Nephron progenitor cell (in vitro differentiated cells): ENCODE results near the gene FAM241B.
A peak's percentile ranks its signal among the peaks of the same experiment; 100 is the strongest.

Experiments used
- DNase-seq: peaks from one replicate; pipeline ENCODE4 v3.0.0; 2021
- H3K27ac Mint-ChIP-seq: 2 replicates; pipeline ENCODE4 v1.8.0; 2021; ENCODE audit warnings: mild to moderate bottlenecking, moderate library complexity, mixed read lengths
- H3K27me3 Mint-ChIP-seq: 2 replicates; pipeline ENCODE4 v1.8.0; 2021; ENCODE audit warnings: mild to moderate bottlenecking, low read depth, mixed read lengths; ENCODE audit not compliant: poor library complexity
- H3K36me3 Mint-ChIP-seq: 2 replicates; pipeline ENCODE4 v1.8.0; 2021; ENCODE audit warnings: low read depth, mixed read lengths
- H3K4me1 Mint-ChIP-seq: 2 replicates; pipeline ENCODE4 v1.8.0; 2021; ENCODE audit warnings: mixed read lengths
- H3K4me3 Mint-ChIP-seq: 2 replicates; pipeline ENCODE4 v1.8.0; 2021; ENCODE audit warnings: mild to moderate bottlenecking, moderate library complexity, mixed read lengths
- H3K9me3 Mint-ChIP-seq: 2 replicates; pipeline ENCODE4 v1.8.0; 2021; ENCODE audit warnings: mild to moderate bottlenecking, moderate library complexity, mixed read lengths
- CTCF ChIP-seq: fragments of 200-600 bp; sonication (generic); IDR thresholded peaks from 2 replicates; pipeline ENCODE4 v1.5.0; 2021; ENCODE audit warnings: antibody characterized with exemption

The FAM241B gene

DNA sequence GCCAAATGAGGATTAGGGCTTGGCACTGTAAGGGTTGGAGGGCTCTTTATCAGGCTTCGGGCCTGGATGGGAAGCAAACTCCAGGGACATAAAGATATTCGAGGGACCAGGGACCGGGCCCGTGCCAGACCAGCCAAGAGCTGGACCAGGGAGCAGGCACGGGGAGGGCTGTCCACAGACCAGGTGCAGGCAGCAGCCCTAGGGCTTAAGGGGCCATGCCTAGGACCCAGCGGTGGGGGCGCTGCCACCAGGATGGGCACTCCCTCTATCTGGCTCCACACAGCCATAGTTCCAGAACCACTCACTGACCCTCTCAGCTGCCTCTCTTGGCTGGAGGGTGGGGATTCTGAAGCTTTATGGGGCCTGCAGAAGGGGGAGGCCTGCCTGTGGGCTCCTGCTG, 32.9 kb downstream of the FAM241B start:
- no peak for TF ChIP-seq CTCF
- H3K36me3 Mint-ChIP-seq, result no peaks in the 10 kb centered on the region

DNA sequence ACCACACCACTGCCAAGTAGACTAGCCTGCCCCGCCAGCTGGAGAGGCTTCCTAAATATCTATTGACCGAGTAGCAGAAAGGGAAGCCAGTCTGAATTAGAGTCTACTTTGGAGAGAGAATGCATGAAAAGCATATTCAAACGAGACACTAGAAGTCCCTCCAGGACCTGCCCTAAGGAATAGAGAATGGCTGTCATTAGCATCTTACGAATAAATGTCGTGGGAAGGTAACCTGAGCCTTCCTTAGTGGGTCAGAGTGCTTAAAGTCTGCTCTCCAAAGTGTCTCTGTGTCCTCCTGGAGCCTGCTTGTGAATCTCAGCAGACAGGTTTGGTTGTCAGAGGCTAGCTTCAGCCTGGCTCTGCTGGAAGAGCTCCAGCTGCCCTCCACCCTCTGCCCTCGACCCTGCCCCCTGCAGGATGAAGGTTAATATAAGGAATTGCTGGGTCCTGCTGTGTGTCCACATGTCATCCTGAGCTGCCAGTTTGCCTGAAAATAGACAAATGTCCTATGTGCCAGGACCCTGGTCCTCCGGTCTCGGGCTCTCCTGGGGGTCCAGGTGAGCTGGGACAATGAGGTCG, 33.4 kb downstream of the FAM241B start:
- no peaks in the 10 kb centered on the region for H3K36me3 Mint-ChIP-seq
- no peaks in the 10 kb centered on the region for H3K9me3 Mint-ChIP-seq

More for the DNA sequence above, 32.9 kb downstream of the FAM241B start:
- no peak overlapping the region for H3K4me3 Mint-ChIP-seq
- H3K27ac Mint-ChIP-seq, result no peak overlapping the region
- H3K9me3 Mint-ChIP-seq, result no peaks in the 10 kb centered on the region
- H3K4me1 Mint-ChIP-seq, result peaks cover 81% of the 10 kb centered on the region
- H3K27me3 Mint-ChIP-seq, result peaks cover 12% of the 10 kb centered on the region
- no peak for DNase-seq

DNA sequence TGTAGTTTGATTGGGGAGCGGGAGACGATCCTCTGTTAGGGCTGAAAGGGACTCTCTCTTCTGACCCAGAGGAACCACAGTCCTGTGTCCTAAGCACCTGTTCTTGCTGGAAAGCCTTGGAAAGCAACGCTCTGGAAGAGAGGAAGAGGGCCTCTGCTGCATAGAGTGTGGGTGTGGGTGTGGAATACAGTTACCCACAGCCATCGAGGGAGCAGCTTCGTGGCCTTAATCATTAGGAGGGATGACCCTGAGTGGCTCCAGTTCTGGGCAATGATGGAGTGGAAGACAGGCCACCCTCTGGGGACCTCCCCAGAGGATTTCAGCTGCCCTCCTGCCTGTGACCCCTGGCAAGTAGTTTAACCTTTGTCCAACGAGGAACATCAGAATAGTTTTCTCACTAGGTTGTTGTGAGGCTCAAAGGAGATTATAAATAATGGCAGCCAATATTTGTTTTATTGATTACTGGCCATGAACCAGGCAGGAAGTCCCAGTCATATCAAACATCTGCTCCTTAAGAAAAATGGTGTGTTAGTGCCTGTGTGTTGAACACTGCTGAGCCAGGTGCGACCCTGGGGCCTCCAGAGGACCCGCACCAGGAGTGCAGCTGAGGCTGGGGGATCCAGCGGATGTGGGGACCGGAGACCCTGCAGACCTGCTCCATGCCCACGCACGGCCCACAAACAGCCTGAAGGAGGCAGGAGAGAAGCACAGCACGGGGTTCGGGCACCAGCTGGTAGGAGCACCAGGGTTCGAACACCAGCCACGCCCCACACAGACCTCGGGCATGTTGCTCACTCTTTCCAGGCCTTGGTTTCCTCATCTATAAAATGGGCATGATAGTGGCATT, 35.6 kb downstream of the FAM241B start:
- no peak for DNase-seq
- Mint-ChIP-seq H3K4me3 (no peak overlapping the region), H3K27me3 (peaks cover 25% of the 10 kb centered on the region), H3K4me1 (peaks cover 61% of the 10 kb centered on the region), H3K27ac (no peak overlapping the region), H3K36me3 (no peaks in the 10 kb centered on the region), H3K9me3 (no peaks in the 10 kb centered on the region)
- TF ChIP-seq CTCF, result no peak

More for the DNA sequence above, 33.4 kb downstream of the FAM241B start:
- H3K27ac Mint-ChIP-seq, result no peak overlapping the region
- peaks cover 17% of the 10 kb centered on the region for H3K27me3 Mint-ChIP-seq
- H3K4me1 Mint-ChIP-seq, result peaks cover 75% of the 10 kb centered on the region
- peak; percentile 15 for TF ChIP-seq CTCF
- DNase-seq, result no peak
- no peak overlapping the region for H3K4me3 Mint-ChIP-seq

DNA sequence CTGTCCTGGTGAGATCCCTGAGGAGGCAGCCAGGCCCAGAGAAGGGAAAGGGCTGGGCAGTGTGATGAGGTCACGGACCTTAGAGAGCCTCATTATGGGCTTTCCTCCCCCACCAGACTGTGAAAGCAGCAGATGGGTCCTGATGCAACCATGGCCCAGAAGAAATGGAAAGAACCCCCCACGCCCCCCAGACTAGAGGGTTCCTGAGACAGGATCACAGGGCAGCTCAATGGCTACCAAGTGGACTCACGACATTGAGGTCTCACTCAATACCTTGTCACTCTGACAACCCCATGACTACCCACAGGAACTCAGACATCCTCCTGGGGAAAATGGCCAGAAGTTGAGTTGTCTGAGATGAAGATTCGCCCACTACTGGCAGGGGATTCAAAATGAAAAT, 36.7 kb downstream of the FAM241B start:
- H3K4me3 Mint-ChIP-seq, result no peak overlapping the region

GRCh38 chr10:69668721-69669120, 38.7 kb downstream of the FAM241B start:
- DNase-seq, result no peak
- peaks cover 33% of the 10 kb centered on the region for H3K4me1 Mint-ChIP-seq
- H3K27me3 Mint-ChIP-seq, result peaks cover 25% of the 10 kb centered on the region
- no peak overlapping the region for H3K4me3 Mint-ChIP-seq
- no peak overlapping the region for H3K27ac Mint-ChIP-seq
- no peaks in the 10 kb centered on the region for H3K9me3 Mint-ChIP-seq
- no peak for TF ChIP-seq CTCF
- no peaks in the 10 kb centered on the region for H3K36me3 Mint-ChIP-seq

More for the DNA sequence above, 36.7 kb downstream of the FAM241B start:
- Mint-ChIP-seq H3K36me3 (no peaks in the 10 kb centered on the region), H3K9me3 (no peaks in the 10 kb centered on the region), H3K27ac (no peak overlapping the region), H3K27me3 (peaks cover 25% of the 10 kb centered on the region), H3K4me1 (peaks cover 51% of the 10 kb centered on the region)
- no peak for DNase-seq
- TF ChIP-seq CTCF, result no peak
